C1 segment of cervical spinal cord (tissue), 14 donors: ENCODE measurements around the gene COL4A4.
A peak's percentile ranks its signal among the peaks of the same experiment; 100 is the strongest.

Experiments
- DNase-seq, 14 donors: peaks; one replicate each; lab custom pipeline; 2025; lab: John Stamatoyannopoulos, UW

Gene COL4A4

GRCh38 chr2:226983895-226984749, 179.9 kb downstream of the COL4A4 start:
- peak in 2 of 14 donors; percentile 7 to 48 for DNase-seq

- DNase-seq, result no peak
Observed at GRCh38 chr2:226981791-226982326, 182.1 kb downstream of the COL4A4 start.

GRCh38 chr2:226979004-226979403, 185.0 kb downstream of the COL4A4 start:
- DNase-seq, result peak in 7 of 14 donors; percentile 7 to 46 (median 24)

- DNase-seq, result no peak
Observed at GRCh38 chr2:226978300-226978699, 185.7 kb downstream of the COL4A4 start.

GRCh38 chr2:226977775-226978190, 186.2 kb downstream of the COL4A4 start:
- DNase-seq, result no peak

- DNase-seq, result no peak
Observed at GRCh38 chr2:226973816-226974215, 190.2 kb downstream of the COL4A4 start.

- no peak for DNase-seq
Observed at GRCh38 chr2:226971770-226972169, 192.2 kb downstream of the COL4A4 start.

GRCh38 chr2:226971084-226971483, 192.9 kb downstream of the COL4A4 start:
- no peak for DNase-seq

GRCh38 chr2:226970362-226970761, 193.6 kb downstream of the COL4A4 start:
- no peak for DNase-seq

- no peak for DNase-seq
Observed at GRCh38 chr2:226969417-226970080, 194.5 kb downstream of the COL4A4 start.

GRCh38 chr2:226965376-226965775, 198.6 kb downstream of the COL4A4 start:
- no peak for DNase-seq

GRCh38 chr2:226963528-226963927, 200.5 kb downstream of the COL4A4 start:
- DNase-seq, result no peak

GRCh38 chr2:226962176-226962773, 201.7 kb downstream of the COL4A4 start:
- no peak for DNase-seq

- DNase-seq, result no peak
Observed at GRCh38 chr2:226959418-226959817, 204.6 kb downstream of the COL4A4 start.

GRCh38 chr2:226956659-226957058, 207.3 kb downstream of the COL4A4 start:
- DNase-seq, result no peak

- no peak for DNase-seq
Observed at GRCh38 chr2:226953826-226954225, 210.2 kb downstream of the COL4A4 start.

- peak in 1 of 14 donors; percentile 8 for DNase-seq
Observed at GRCh38 chr2:226953206-226953605, 210.8 kb downstream of the COL4A4 start.
